GM12878 (cell line): ENCODE measurements around the gene AIP. TPM values are rescaled to one million over a fixed set of nuclear protein-coding genes. Genes with fewer than 3 reads are reported as not detected.

ENCODE experiments used
- ATAC-seq: fragments of 200-7000 bp; cut with Tn5 transposase; 3 replicates; pipeline ENCODE4 v1.9.1; 2020; ENCODE audit warnings: mild to moderate bottlenecking, moderate library complexity
- BruUV-seq: library from RNA; stranded (reverse); fragments of 400-500 nt; replicated peaks from 2 replicates; lab custom pipeline; 2021; lab: Mats Ljungman, UMichigan
- CTCF ChIA-PET: fragments of 300-600 bp; sonication (Branson Sonifier 250); formaldehyde crosslinking; extraction: SDS; loops from one replicate; lab custom pipeline; 2021; ENCODE audit warnings: inconsistent platforms; lab: Yijun Ruan, JAX
- POLR2A ChIA-PET: fragments of 350-600 bp; formaldehyde crosslinking; extraction: SDS; loops from one replicate; lab custom pipeline; 2021; ENCODE audit warnings: inconsistent platforms; lab: Charles Lee
- RAD21 ChIA-PET: fragments of 300-600 bp; sonication (Branson Sonifier 250); formaldehyde crosslinking; loops from one replicate; lab custom pipeline; 2023; ENCODE audit warnings: antibody characterized with exemption; ENCODE audit not compliant: unreplicated experiment; lab: Charles Lee
- SMC1A ChIA-PET: fragments of 300-600 bp; sonication (Branson Sonifier 250); formaldehyde crosslinking; loops from one replicate; lab custom pipeline; 2023; ENCODE audit not compliant: unreplicated experiment, uncharacterized antibody; lab: Charles Lee
- DNase-seq: peaks from one replicate; pipeline ENCODE4 v3.0.0-alpha.2; 2011; ENCODE audit warnings: low read depth, low spot score
- FAIRE-seq: peaks from 3 replicates; lab custom pipeline; 2011; peaks lifted over from hg19 to GRCh38; lab: Jason Lieb, UNC
- H2AFZ ChIP-seq: 2 replicates; pipeline ENCODE4 v1.6.0; 2011; ENCODE audit warnings: low read depth, low read length, control low read depth; ENCODE audit not compliant: control insufficient read depth
- H3K27ac ChIP-seq: 2 replicates; pipeline ENCODE4 v1.5.1; 2011; ENCODE audit warnings: control low read depth; ENCODE audit not compliant: control insufficient read depth, insufficient read depth
- H3K27me3 ChIP-seq, 2 experiments: replicated peaks in 1 of 2; 2 replicates each; pipeline versions ENCODE4 v1.6.0 to v1.6.1; 2011; ENCODE audit warnings: low read length in 1 of 2; ENCODE audit not compliant: control insufficient read depth in 2 of 2, insufficient read depth in 2 of 2
- H3K36me3 ChIP-seq, 2 experiments: 2 replicates each; pipeline ENCODE4 v1.5.1; 2011; ENCODE audit warnings: low read length in 1 of 2; ENCODE audit not compliant: control insufficient read depth in 2 of 2, insufficient read depth in 2 of 2
- H3K4me1 ChIP-seq: 2 replicates; pipeline ENCODE4 v1.6.1; 2011; ENCODE audit warnings: mild to moderate bottlenecking, low read length, moderate library complexity, mixed read lengths; ENCODE audit not compliant: control insufficient read depth, insufficient read depth
- H3K4me2 ChIP-seq: 2 replicates; pipeline ENCODE4 v1.6.0; 2011; ENCODE audit warnings: control low read depth; ENCODE audit not compliant: control insufficient read depth, insufficient read depth
- H3K4me3 ChIP-seq: fragments of 200-600 bp; sonication (generic); 2 replicates; pipeline ENCODE4 v1.5.1; 2016
- H3K79me2 ChIP-seq: 2 replicates; pipeline ENCODE4 v1.6.0; 2011; ENCODE audit warnings: low read length; ENCODE audit not compliant: control insufficient read depth, insufficient read depth
- H3K9ac ChIP-seq: 2 replicates; pipeline ENCODE4 v1.8.0; 2011; ENCODE audit warnings: low read length, control low read depth, mixed read lengths; ENCODE audit not compliant: control insufficient read depth, insufficient read depth
- H3K9me3 ChIP-seq: replicated peaks from 3 replicates; pipeline ENCODE4 v1.5.1; 2011; ENCODE audit warnings: mild to moderate bottlenecking, low read length; ENCODE audit not compliant: control insufficient read depth, insufficient read depth
- H4K20me1 ChIP-seq: 2 replicates; pipeline ENCODE4 v1.6.0; 2011; ENCODE audit not compliant: control insufficient read depth, insufficient read depth
- IKZF1 ChIP-seq: fragments of 450-650 bp; conservative IDR thresholded peaks from 2 replicates; pipeline ENCODE4 v1.6.1; 2017; ENCODE audit warnings: antibody characterized with exemption, mild to moderate bottlenecking
- MAX ChIP-seq: IDR thresholded peaks from 2 replicates; pipeline ENCODE4 v1.6.1; 2012; ENCODE audit warnings: low read depth, low read length, improper control_type of control experiment
- POLR2A ChIP-seq: IDR thresholded peaks from 2 replicates; pipeline ENCODE4 v1.6.1; 2011; ENCODE audit warnings: low read depth, mild to moderate bottlenecking, low read length
- SREBF2 ChIP-seq: IDR thresholded peaks from 2 replicates; pipeline ENCODE4 v1.6.1; 2012; ENCODE audit warnings: mild to moderate bottlenecking, low read length
- WRNIP1 ChIP-seq: IDR thresholded peaks from 2 replicates; pipeline ENCODE4 v1.6.1; 2011; ENCODE audit warnings: low read depth, low read length, improper control_type of control experiment, borderline replicate concordance
- WGBS: methylation state at CpG from one replicate; pipeline ENCODE4 v1.1.6; 2016; ENCODE audit warnings: low lambda C conversion rate; ENCODE audit not compliant: insufficient replicate concordance, insufficient coverage; ENCODE audit errors: missing lambda C conversion rate; 5-methylcytosine and 5-hydroxymethylcytosine counted together
- in situ Hi-C: fragments of 300-500 bp; cut with MboI; formaldehyde crosslinking; loops from 9 replicates; pipeline ENCODE4 v1.14.3; 2018; ENCODE audit warnings: mixed read lengths
- intact Hi-C: fragments of 100-400 bp; cut with micrococcal nuclease; formaldehyde crosslinking; loops from one replicate; pipeline ENCODE4 v1.14.2; 2022; ENCODE audit not compliant: unreplicated experiment
- polyA plus RNA-seq, 11 experiments: library from polyadenylated mRNA; depleted of rRNA in 4 of 11; unstranded in 6 of 11; stranded (reverse) in 5 of 11; fragments of >200 nt; fragmentation: Nextera tagmentation in 4 of 11; fragmentation: Illumina TruSeq in 1 of 11; extraction: Ambion mirVana in 4 of 11; extraction: Trizol in 1 of 11; gene quantifications; 1 replicate in 1 of 11; 2 replicates in 10 of 11; pipeline versions ENCODE4 v1.2.1 to v1.2.3, GENCODE V29; 2011 to 2016; ENCODE audit warnings: inconsistent platforms in 2 of 11, missing spikeins in 2 of 11, low read depth in 1 of 11
- total RNA-seq, 4 experiments: library from RNA; depleted of rRNA in 3 of 4; stranded (reverse); fragments of >200 nt in 3 of 4; fragmentation: Illumina TruSeq in 1 of 4; extraction: Trizol in 1 of 4; gene quantifications; 2 replicates each; pipeline versions ENCODE4 v1.2.1 to v1.2.3, GENCODE V29; 2013 to 2021

AIP gene
- total and polyA plus RNA-seq, 10 of the 15 experiments (the other 5 are each of a cell fraction or from before 2014, with no cell fraction given) = 12.6 to 164 (median 104) TPM

DNA sequence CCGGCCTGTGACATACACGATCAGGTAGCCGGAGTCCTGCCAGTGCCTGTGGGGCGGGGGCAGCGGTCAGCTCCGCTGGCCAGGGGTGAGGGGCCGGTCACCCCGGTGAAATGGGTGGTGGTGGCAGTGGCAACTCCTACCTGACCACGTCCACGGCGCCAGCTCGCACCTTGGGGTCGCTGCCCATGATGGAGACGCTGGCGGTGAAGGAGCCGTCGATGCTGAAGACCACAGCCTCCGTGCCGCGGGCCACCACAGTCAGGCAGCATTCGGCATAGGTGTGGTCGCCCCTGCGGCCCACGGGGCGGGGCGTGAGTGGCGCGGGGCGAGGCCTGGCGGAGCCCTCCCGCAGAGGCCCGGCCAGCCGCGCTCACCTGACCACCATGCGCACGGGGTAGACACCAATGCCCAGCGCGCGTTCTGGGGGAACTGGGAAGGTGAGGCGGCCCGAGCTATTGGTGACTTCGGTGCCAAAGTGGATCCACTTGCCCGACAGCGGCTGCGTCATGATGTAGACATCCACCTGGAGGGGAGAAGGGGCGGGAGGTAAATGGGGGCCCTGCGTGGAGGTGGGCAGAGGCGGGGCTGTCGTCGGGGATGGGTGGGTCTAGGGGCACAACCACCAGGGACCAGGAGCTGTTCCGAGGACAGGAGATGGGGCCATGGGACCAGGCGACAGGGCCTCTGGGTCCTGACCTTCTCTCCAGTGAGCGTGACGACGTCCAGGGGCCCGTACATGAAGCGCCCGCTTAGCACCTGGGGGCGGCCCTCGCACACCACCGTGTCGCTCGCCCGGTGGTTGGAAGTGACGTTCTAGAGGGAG, 10.9 kb downstream of the AIP start:
- ChIA-PET POLR2A (no interaction called here), RAD21 (no interaction called here), SMC1A (no interaction called here), CTCF (no interaction called here)
- Histone ChIP-seq H3K79me2 (no peaks in the 10 kb centered on the region), H3K4me3 (no peak overlapping the region), H2AFZ (no peak overlapping the region), H3K4me1 (no peaks in the 10 kb centered on the region), H3K36me3 (peaks cover 4 to 30% of the 10 kb centered on the region in 2 experiments; a peak in 3 of 4 replicates), H3K9me3 (no peaks in the 10 kb centered on the region), H3K27ac (no peak overlapping the region), H3K4me2 (no peak overlapping the region), H3K27me3 (no peaks in the 10 kb centered on the region), H4K20me1 (no peaks in the 10 kb centered on the region; the same call in 1 of the 2 replicates), H3K9ac (no peak overlapping the region)
- intact Hi-C loops (no loop called here), in situ Hi-C loops (no loop called here)
- no peak for FAIRE-seq
- no peak for ATAC-seq
- BruUV-seq = TSS peak; percentile 43
- TF ChIP-seq MAX (no peak), POLR2A (0 out of 2 replicates have a peak, but pooled peaks have one; percentile 3)
- WGBS = 97% methylated on average over 53 of the region's 65 CpGs
- DNase-seq = no peak

DNA sequence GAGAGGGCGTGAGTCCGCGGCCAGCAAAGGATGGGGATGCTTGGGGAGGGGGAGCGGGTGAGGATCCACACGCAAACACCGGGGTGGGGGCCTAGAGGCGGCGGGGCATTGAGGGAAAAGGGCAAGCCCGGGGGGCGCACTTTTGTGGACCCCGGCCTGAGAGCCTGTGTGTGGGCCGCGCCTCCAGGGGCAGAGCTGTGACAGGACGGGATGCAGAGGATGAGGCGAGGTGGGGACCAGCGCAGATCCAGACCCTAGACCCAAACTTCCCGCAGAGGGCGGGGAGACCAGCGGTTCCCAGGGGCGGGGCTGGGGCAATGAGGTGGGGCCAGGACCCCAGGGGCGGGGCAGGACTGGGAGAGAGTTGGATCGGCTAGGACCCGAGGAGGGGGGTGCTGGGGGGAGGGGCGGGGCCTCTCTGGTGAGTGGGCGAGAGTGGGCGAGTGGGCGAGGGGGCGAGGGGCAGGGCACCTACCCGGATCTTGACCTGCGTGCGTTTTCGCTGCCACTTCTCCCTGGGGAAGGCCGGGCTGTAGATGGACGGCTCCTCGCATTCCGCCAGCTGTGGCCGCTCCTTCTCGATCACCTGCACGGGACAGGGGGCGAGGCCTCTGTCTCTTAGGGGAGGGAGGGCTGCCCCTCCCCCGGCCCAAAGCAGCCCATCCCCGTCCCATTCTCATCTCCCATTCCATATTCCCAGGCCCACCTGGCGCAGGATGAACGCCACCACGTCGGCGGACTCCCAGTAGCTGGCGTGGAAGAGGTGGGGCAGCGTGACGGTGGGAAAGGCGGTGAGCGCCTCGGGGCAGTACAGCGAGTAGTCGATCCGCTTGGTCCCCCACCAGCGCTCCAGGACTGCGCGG, 11.8 kb downstream of the AIP start:
- POLR2A ChIA-PET = no interaction called here

More for the DNA sequence above, 11.8 kb downstream of the AIP start:
- TF ChIP-seq SREBF2 = no peak
- TF ChIP-seq IKZF1 = no peak
- 0 out of 2 replicates have a peak, but pooled peaks have one; percentile 8 for TF ChIP-seq POLR2A
- TF ChIP-seq WRNIP1 = no peak
- CTCF ChIA-PET = no interaction called here
- in situ Hi-C loops (no loop called here), intact Hi-C loops (no loop called here)
- Histone ChIP-seq H3K36me3 (peaks cover 4 to 21% of the 10 kb centered on the region in 2 experiments; a peak in 3 of 4 replicates), H3K9ac (no peak overlapping the region), H3K27ac (no peak overlapping the region), H3K9me3 (no peaks in the 10 kb centered on the region), H3K27me3 (no peaks in the 10 kb centered on the region), H2AFZ (no peak overlapping the region), H4K20me1 (no peaks in the 10 kb centered on the region; the same call in 1 of the 2 replicates), H3K4me3 (no peak overlapping the region), H3K4me1 (no peaks in the 10 kb centered on the region), H3K4me2 (no peak overlapping the region), H3K79me2 (no peaks in the 10 kb centered on the region)
- ATAC-seq (no peak), DNase-seq (no peak), FAIRE-seq (no peak)
- SMC1A ChIA-PET = no interaction called here
- BruUV-seq = no TSS peak
- RAD21 ChIA-PET = interaction anchor here (0.8 kb wide), 1 partner anchor 140 kb away, joined by 3 read pairs; no protein-coding TSS in a partner anchor
- 95% methylated on average over 43 of the region's 59 CpGs for WGBS
